ENCODE results near the gene KRTAP5-4.
A peak's percentile ranks its signal among the peaks of the same experiment; 100 is the strongest.

Gene KRTAP5-4

GRCh38 chr11:1573077-1573902, 48.6 kb downstream of the KRTAP5-4 start:
- no peak for DNase-seq (ENCODE audit: low read depth in 2 of 3, low spot score in 1 of 3)

- DNase-seq (ENCODE audit: low read depth in 2 of 3, low spot score in 1 of 3): peak; percentile 75 to 87 (median 85)
Measured at GRCh38 chr11:1572197-1573076, 49.5 kb downstream of the KRTAP5-4 start, which contains the start of gene DUSP8. Gene DUSP8, minus strand, starts transcription at chr11:1572271. Its CDS starts 6,445 bp downstream, at chr11:1565826.

GRCh38 chr11:1571760-1572196, 50.2 kb downstream of the KRTAP5-4 start:
- DNase-seq (ENCODE audit: low read depth in 2 of 3, low spot score in 1 of 3): no peak
